Esophagus squamous epithelium (tissue), 4 donors: ENCODE measurements around the gene IL17RD.

ENCODE experiments used
- CTCF ChIP-seq, 6 experiments: fragments of 450-650 bp in 4 of 6; fragments of 200-600 bp in 2 of 6; sonication (generic) in 2 of 6; IDR thresholded peaks; one replicate each; pipeline ENCODE4 v1.5.1; 2016 to 2019; ENCODE audit warnings: antibody characterized with exemption in 6 of 6, mild to moderate bottlenecking in 4 of 6, moderate library complexity in 4 of 6
- POLR2A ChIP-seq, 4 donors: fragments of 450-650 bp; IDR thresholded peaks; one replicate each; pipeline ENCODE4 v1.6.1; 2017; ENCODE audit warnings: antibody characterized with exemption in 4 of 4, mild to moderate bottlenecking in 4 of 4, moderate library complexity in 3 of 4

GRCh38 chr3:57091521-57092273 is 73.5 kb downstream of the IL17RD start:
- no peak for TF ChIP-seq POLR2A (IDR thresholded peaks at IDR 0.05)
- TF ChIP-seq CTCF (IDR thresholded peaks at IDR 0.05): no peak
